NCI-H446 (cell line): Measurements from ENCODE around the gene DPT.

Source experiments
- DNase-seq, 2 experiments: peaks; one replicate each; lab custom pipeline; 2025; lab: John Stamatoyannopoulos, UW

DPT gene

GRCh38 chr1:168656485-168656884 is 72.5 kb downstream of the DPT start:
- peak in 1 of 2 experiments; percentile 40 for DNase-seq

GRCh38 chr1:168654198-168654915 is 74.6 kb downstream of the DPT start:
- no peak for DNase-seq

GRCh38 chr1:168653567-168653966 is 75.4 kb downstream of the DPT start:
- peak; percentile 40 to 82 for DNase-seq

GRCh38 chr1:168645721-168646120 is 83.3 kb downstream of the DPT start:
- DNase-seq, result no peak
